Subcutaneous abdominal adipose tissue (tissue), 5 donors: ENCODE results near the gene CFP.

Experiments
- H3K27ac ChIP-seq: one replicate; pipeline ENCODE4 v1.7.0; 2013; ENCODE audit warnings: low read depth, mild to moderate bottlenecking, inconsistent platforms, low read length, moderate library complexity
- H3K27me3 ChIP-seq, 5 donors: one replicate each; pipeline ENCODE4 v1.7.0; 2013; ENCODE audit warnings: low read length in 5 of 5, inconsistent platforms in 1 of 5; ENCODE audit not compliant: control insufficient read depth in 5 of 5, insufficient read depth in 4 of 5
- H3K36me3 ChIP-seq, 5 donors: one replicate each; pipeline ENCODE4 v1.7.0; 2013; ENCODE audit warnings: low read length in 5 of 5; ENCODE audit not compliant: control insufficient read depth in 5 of 5, insufficient read depth in 5 of 5
- H3K4me1 ChIP-seq, 5 donors: one replicate each; pipeline ENCODE4 v1.7.0; 2013; ENCODE audit warnings: low read length in 5 of 5, mild to moderate bottlenecking in 3 of 5, moderate library complexity in 1 of 5; ENCODE audit not compliant: control insufficient read depth in 5 of 5, insufficient read depth in 5 of 5
- H3K4me3 ChIP-seq, 5 donors: one replicate each; pipeline ENCODE4 v1.7.0; 2013; ENCODE audit warnings: low read length in 5 of 5, low read depth in 1 of 5
- H3K9ac ChIP-seq, 5 donors: one replicate each; pipeline ENCODE4 v1.7.0; 2013; ENCODE audit warnings: low read length in 5 of 5, mild to moderate bottlenecking in 4 of 5, moderate library complexity in 3 of 5
- H3K9me3 ChIP-seq, 5 donors: one replicate each; pipeline ENCODE4 v1.7.0; 2013; ENCODE audit warnings: low read length in 5 of 5; ENCODE audit not compliant: control insufficient read depth in 5 of 5
- donor health status: healthy.
- donor health status: healthy.
- donor health status: healthy.
- donor health status: healthy.
- donor health status: healthy.

CFP gene

GRCh38 chrX:47643926-47644325 is 14.2 kb upstream of the CFP start:
- H3K36me3 ChIP-seq, result peaks cover 0 to 25% (median 15%) of the 10 kb centered on the region in 5 donors
- H3K9ac ChIP-seq, result no peak overlapping the region
- H3K4me1 ChIP-seq, result peaks cover 0 to 13% (median 2%) of the 10 kb centered on the region in 5 donors
- no peak overlapping the region for H3K27ac ChIP-seq
- H3K9me3 ChIP-seq, result peaks cover 0 to 19% (median 18%) of the 10 kb centered on the region in 5 donors
- peaks cover 0 to 6% (median 1%) of the 10 kb centered on the region in 5 donors for H3K27me3 ChIP-seq
- no peak overlapping the region for H3K4me3 ChIP-seq

GRCh38 chrX:47638816-47639215 is 9.1 kb upstream of the CFP start:
- Histone ChIP-seq H3K27ac (no peak overlapping the region), H3K9me3 (peaks cover 0 to 26% (median 19%) of the 10 kb centered on the region in 5 donors), H3K4me1 (peaks cover 0 to 3% (median under 1%) of the 10 kb centered on the region in 5 donors), H3K9ac (no peak overlapping the region), H3K36me3 (peaks cover 0 to 61% (median 39%) of the 10 kb centered on the region in 5 donors), H3K4me3 (no peak overlapping the region), H3K27me3 (peaks cover 0 to 5% (median 0%) of the 10 kb centered on the region in 5 donors)

- no peak overlapping the region for H3K27ac ChIP-seq
- H3K9me3 ChIP-seq, result peaks cover 0 to 26% (median 19%) of the 10 kb centered on the region in 5 donors
- H3K9ac ChIP-seq, result no peak overlapping the region
- H3K4me3 ChIP-seq, result peak overlapping the region in 1 of 5 donors; percentile 40
- peaks cover 0 to 61% (median 39%) of the 10 kb centered on the region in 5 donors for H3K36me3 ChIP-seq
- H3K27me3 ChIP-seq, result peaks cover 0 to 2% (median 0%) of the 10 kb centered on the region in 5 donors
- peaks cover 0 to 3% (median 0%) of the 10 kb centered on the region in 5 donors for H3K4me1 ChIP-seq
These were observed 7.9 kb upstream of the CFP start for GRCh38 chrX:47637546-47638195.

GRCh38 chrX:47634871-47635575 is 5.3 kb upstream of the CFP start:
- peaks cover 0 to 4% (median under 1%) of the 10 kb centered on the region in 5 donors for H3K4me1 ChIP-seq
- H3K4me3 ChIP-seq, result no peak overlapping the region
- H3K27me3 ChIP-seq, result peaks cover 0 to 2% (median 0%) of the 10 kb centered on the region in 5 donors
- peaks cover 0 to 17% (median 7%) of the 10 kb centered on the region in 5 donors for H3K9me3 ChIP-seq
- peaks cover 0 to 48% (median 33%) of the 10 kb centered on the region in 5 donors for H3K36me3 ChIP-seq
- H3K27ac ChIP-seq, result no peak overlapping the region
- no peak overlapping the region for H3K9ac ChIP-seq

GRCh38 chrX:47633689-47634590 is 4.2 kb upstream of the CFP start:
- H3K9ac ChIP-seq, result no peak overlapping the region
- H3K4me1 ChIP-seq, result peaks cover 0 to 9% (median 3%) of the 10 kb centered on the region in 5 donors
- peaks cover 0 to 38% (median 25%) of the 10 kb centered on the region in 5 donors for H3K36me3 ChIP-seq
- no peak overlapping the region for H3K27ac ChIP-seq
- H3K9me3 ChIP-seq, result peaks cover 0 to 7% (median 2%) of the 10 kb centered on the region in 5 donors
- H3K27me3 ChIP-seq, result no peaks in the 10 kb centered on the region
- H3K4me3 ChIP-seq, result no peak overlapping the region

- peaks cover 0 to 26% (median 15%) of the 10 kb centered on the region in 5 donors for H3K36me3 ChIP-seq
- H3K4me1 ChIP-seq, result peaks cover 0 to 9% (median 3%) of the 10 kb centered on the region in 5 donors
- H3K9me3 ChIP-seq, result no peaks in the 10 kb centered on the region
- no peak overlapping the region for H3K27ac ChIP-seq
- no peak overlapping the region for H3K4me3 ChIP-seq
- peaks cover 0 to 8% (median 0%) of the 10 kb centered on the region in 5 donors for H3K27me3 ChIP-seq
- no peak overlapping the region for H3K9ac ChIP-seq
These were observed 2.9 kb upstream of the CFP start for GRCh38 chrX:47632666-47633065.

GRCh38 chrX:47631676-47632075 is 1.9 kb upstream of the CFP start:
- H3K36me3 ChIP-seq, result peaks cover 0 to 16% (median 12%) of the 10 kb centered on the region in 5 donors
- no peak overlapping the region for H3K9ac ChIP-seq
- H3K4me3 ChIP-seq, result no peak overlapping the region
- peaks cover 0 to 9% (median 3%) of the 10 kb centered on the region in 5 donors for H3K4me1 ChIP-seq
- H3K27ac ChIP-seq, result no peak overlapping the region
- H3K9me3 ChIP-seq, result no peaks in the 10 kb centered on the region
- H3K27me3 ChIP-seq, result peaks cover 0 to 8% (median 4%) of the 10 kb centered on the region in 5 donors

- H3K27me3 ChIP-seq, result peaks cover 0 to 16% (median 5%) of the 10 kb centered on the region in 5 donors
- H3K4me3 ChIP-seq, result no peak overlapping the region
- H3K36me3 ChIP-seq, result no peaks in the 10 kb centered on the region
- peaks cover 0 to 3% (median 0%) of the 10 kb centered on the region in 5 donors for H3K9me3 ChIP-seq
- no peak overlapping the region for H3K27ac ChIP-seq
- H3K9ac ChIP-seq, result no peak overlapping the region
- peaks cover 0 to 10% (median 3%) of the 10 kb centered on the region in 5 donors for H3K4me1 ChIP-seq
These were observed 748 bp downstream of the CFP start for GRCh38 chrX:47628982-47629381.

GRCh38 chrX:47625365-47625764 is 4.4 kb downstream of the CFP start:
- Histone ChIP-seq H3K4me1 (peaks cover 0 to 13% (median 4%) of the 10 kb centered on the region in 5 donors), H3K4me3 (no peak overlapping the region), H3K36me3 (no peaks in the 10 kb centered on the region), H3K9me3 (peaks cover 0 to 10% (median 0%) of the 10 kb centered on the region in 5 donors), H3K27me3 (peaks cover 0 to 29% (median 13%) of the 10 kb centered on the region in 5 donors), H3K9ac (no peak overlapping the region), H3K27ac (no peak overlapping the region)
